Omental fat pad (tissue), 4 donors: ENCODE results near the gene ARNT2. TPM values are rescaled to one million over a fixed set of nuclear protein-coding genes. Genes with fewer than 3 reads are reported as not detected.

Source experiments
- ATAC-seq: fragments of 150-250 bp; one replicate; pipeline ENCODE4 v1.9.1; 2016; ENCODE audit warnings: mild to moderate bottlenecking, moderate library complexity; ENCODE audit not compliant: low FRiP score
- DNase-seq: peaks from one replicate; pipeline ENCODE4 v3.0.0-alpha.2; 2019; ENCODE audit warnings: low spot score
- CTCF ChIP-seq, 3 donors: fragments of 450-650 bp; IDR thresholded peaks; one replicate each; pipeline ENCODE4 v1.5.1; 2016 to 2017; ENCODE audit warnings: antibody characterized with exemption in 3 of 3, mild to moderate bottlenecking in 3 of 3, moderate library complexity in 2 of 3
- total RNA-seq, 4 donors: library from RNA; depleted of rRNA; stranded (reverse); fragments of >200 nt; gene quantifications; one replicate each; pipeline ENCODE4 v1.1.0, GENCODE V29; 2016

The ARNT2 gene
- total RNA-seq, 4 donors from 2014 or later: 3.1 to 7.4 (median 3.4) TPM

- DNase-seq (no peak), ATAC-seq (no peak)
- TF ChIP-seq CTCF (IDR thresholded peaks at IDR 0.05): no peak
Observed at GRCh38 chr15:80485370-80486164, 81.4 kb downstream of the ARNT2 start.

DNA sequence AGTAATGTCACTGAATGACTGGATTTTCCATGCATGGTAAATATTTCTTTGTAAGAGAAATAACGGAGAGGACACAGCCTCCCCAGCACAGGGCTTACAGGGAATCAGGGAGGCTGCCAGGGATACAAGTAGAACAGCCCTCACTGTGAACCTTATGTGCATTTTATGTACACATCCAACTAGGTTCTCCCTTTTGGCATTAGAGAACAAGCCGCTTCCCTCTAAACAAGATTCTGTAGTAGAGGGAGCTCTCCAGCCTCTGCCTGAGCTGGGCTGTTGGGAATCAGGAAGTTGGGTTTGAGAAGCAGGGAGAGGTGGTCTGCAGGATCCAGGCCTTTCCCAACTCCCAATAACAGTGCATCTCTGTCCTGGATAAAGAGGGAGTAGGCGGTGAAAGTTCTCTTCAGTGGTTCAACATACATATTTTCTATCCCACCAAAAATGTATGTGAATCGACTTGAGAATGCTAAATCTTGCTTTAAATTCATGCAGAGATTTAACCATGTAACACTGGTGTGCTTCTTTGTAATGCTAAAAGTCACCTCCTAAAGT lies 83.7 kb downstream of the ARNT2 start:
- no peak for ATAC-seq
- no peak for TF ChIP-seq CTCF (IDR thresholded peaks at IDR 0.05)

DNA sequence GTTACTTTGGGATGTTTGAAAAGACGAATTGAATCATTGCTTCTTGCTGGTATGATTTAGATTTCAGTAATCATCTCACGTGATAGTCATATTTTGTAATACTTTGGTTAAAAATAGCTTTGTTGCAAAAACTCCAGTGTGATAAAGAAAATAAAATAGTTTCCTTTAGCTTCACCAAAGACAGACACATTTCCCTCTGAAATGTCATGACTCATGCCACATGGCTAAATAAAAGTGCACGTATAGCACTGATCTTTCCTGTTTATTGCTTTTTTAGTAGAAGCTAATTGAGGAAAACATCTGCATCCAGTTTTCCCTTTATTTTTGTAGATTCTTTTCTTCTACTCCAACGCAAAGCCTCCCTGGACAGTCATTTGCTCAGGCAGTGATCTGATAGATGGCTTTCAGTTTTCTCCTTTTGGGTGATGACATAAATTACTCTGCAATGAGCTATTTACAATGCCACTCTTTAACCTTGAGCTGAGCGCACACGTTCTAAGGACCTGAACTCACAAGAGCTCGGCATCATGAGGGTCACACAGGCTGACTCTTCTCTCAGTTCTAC lies 84.9 kb downstream of the ARNT2 start:
- ATAC-seq: peak; percentile 86
- no peak for TF ChIP-seq CTCF (IDR thresholded peaks at IDR 0.05)
- DNase-seq: no peak

More for the DNA sequence above, 83.7 kb downstream of the ARNT2 start:
- DNase-seq: no peak

GRCh38 chr15:80490431-80490990 lies 86.3 kb downstream of the ARNT2 start:
- TF ChIP-seq CTCF (IDR thresholded peaks at IDR 0.05): no peak
- DNase-seq (no peak), ATAC-seq (no peak)

- no peak for TF ChIP-seq CTCF (IDR thresholded peaks at IDR 0.05)
- DNase-seq (no peak), ATAC-seq (no peak)
Observed at GRCh38 chr15:80491163-80491847, 87.1 kb downstream of the ARNT2 start.

GRCh38 chr15:80492409-80492808 lies 88.2 kb downstream of the ARNT2 start:
- no peak for ATAC-seq
- DNase-seq: no peak
- TF ChIP-seq CTCF (IDR thresholded peaks at IDR 0.05): no peak
